ENCODE measurements around the gene LYZL2.
"Not testable (repeated sequence)": the region's sequence is repeated elsewhere in the genome, so short reads cannot be mapped to it uniquely, and the experiment has no call there.

The LYZL2 gene

DNA sequence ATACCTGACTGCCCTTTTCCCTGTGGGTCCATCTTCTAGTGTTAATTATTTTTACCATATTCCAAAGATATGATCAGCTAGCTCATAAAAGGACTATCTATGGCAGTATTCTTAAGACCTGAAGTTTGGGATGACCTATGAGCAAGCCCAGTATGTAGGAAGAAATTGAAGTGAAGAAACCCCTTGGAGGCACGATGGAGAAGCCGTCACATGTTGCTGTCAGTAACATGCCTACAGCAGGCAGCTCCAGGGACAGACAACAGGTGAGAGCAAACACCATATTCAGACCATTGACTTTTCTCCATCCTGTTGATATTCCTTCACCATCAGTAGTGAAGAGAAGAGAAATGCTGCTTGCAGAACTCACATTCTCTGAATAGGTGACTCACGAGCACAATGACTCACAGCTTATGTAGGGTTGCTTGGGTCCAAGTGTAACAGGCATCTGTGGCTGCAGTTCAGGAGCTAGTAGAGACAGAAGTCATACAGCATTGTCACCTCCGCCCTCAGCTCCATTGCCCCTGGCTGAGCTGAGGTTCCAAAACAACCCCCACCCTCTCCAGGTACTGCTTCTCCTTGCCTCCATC lies 8.4 kb upstream of the LYZL2 start:
- DNase-seq, result peak; percentile 18

DNA sequence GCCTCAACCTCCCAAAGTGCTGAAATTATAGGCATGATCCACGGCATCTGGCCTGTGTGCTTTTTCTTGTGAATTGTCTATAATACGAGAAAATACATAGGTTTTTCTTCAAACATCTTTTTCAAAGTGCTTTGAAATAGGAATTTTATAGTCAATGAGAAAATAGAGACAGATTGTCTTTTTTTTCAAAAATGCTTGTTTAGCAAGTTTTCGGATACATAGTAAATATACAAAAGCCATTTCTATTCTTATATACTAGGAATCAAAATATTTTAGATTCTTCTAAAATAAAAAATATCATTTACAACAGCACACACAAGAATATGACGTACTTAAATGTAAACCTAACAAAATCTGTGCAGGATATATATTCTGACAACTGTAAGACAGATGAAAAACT lies 1.6 kb upstream of the LYZL2 start:
- no peak for DNase-seq

DNA sequence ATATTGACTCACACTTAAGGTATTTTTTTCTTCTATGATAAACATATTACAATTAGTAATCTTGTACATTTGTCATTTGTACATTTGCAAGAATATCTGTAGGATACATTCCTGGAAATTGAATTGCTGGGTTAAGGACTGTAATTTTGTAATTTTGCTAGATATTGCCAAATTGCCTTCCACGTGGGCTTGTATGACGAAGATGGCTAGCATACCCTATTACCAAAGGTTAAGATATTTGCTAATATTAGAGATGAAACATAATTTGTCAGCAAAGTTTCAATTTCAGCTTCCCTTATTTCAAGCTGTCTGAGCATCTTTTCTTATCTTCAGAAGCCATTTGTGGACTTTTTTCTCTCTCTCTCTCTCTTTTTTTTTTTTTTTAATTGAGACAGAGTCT lies 1.0 kb upstream of the LYZL2 start:
- DNase-seq, result no peak

DNA sequence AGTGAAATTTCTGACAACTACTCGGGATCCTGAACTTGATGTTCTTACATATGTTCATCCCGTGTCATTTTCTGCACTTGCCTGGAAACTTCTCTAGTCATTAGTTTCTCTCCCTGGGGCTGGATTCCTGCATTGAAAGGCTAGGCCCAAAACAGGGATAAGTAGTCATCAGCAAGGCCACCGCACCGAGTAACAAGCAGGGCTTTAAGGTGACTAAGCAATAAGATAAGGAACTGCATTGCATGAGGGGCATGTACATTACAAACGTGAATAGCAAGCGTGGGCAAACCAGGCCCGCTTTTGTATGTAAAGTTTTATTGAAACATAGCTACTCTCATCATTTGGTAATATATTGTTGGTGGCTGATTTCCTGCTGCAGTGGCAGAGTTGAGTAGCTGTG lies 977 bp downstream of the LYZL2 start:
- DNase-seq, result not testable (repeated sequence)

DNA sequence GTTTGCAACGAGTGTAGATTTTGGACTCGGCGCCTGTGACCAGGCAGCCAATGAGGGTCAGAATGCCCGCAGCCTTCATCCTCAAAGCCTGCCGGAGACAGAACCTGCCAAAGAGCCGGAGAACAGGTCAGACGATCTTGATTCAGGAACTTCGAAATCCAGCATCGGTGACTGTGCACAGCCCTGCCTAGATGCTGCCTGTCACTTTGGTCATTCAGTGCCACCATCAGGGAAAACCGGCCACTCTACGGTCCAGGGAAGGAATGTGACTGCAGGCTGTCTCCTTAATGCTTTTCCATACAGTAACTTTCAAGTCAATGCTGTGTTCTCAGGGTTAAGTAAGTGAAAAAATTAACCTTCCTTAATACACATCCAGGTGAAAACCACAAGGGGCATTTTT lies 2.7 kb downstream of the LYZL2 start:
- DNase-seq, result not testable (repeated sequence)

DNA sequence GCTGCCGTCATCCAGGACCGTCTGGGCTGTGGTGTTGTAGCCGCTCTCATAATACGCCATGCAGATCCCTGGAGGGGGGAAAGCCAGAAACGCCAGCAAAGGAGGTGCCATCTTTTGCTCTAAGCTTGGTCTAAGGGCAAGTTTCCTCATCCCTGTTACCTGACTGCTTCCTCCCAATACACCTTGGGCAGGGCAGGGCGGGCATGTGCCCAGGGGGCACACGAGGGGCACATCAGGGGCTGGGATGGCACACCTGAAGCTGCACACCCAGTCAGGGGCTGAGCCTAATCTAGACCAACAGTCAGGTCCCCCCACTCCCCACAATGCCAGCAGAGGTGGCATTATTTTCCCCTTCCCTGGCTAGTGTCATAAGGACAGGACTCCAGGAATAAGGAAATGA lies 3.4 kb downstream of the LYZL2 start:
- not testable (repeated sequence) for DNase-seq

DNA sequence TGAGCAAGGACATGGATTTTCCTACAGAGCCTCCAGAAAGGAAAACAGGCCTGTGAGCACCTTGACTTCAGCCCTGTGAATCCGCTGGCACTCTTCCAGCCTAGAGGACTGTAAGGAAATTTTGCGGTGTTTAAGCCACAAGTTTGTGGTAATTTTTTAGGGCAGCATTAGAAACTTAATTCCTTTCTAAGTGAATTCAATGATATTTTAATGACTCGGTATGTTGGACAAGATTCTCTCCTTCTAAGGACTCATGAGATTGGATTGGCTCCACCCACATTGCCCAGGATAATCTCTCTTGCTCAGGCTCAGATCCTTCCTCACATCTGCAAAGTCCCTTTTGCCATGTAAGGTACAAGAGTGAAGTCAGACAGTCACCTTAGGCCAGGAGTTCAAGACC lies 4.5 kb downstream of the LYZL2 start:
- no peak for DNase-seq

DNA sequence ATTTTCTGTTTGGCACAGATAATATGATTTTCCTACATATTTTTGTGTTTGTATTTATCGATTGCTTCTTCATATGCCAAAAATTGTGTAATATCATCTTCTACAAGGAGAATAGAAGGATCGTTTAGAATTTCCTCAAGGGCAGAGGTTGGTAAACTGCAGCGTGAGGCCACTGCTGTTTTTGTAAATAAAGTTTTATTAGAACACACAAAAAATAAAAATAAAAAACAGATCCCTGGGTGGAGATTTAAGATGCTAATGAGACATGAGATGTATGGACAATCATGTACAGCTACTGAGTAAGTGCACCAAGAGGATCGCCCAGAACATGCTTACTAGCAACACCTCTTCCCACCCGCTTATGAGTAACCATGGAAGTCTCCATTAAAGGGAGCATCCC lies 9.6 kb downstream of the LYZL2 start:
- no peak for DNase-seq

DNA sequence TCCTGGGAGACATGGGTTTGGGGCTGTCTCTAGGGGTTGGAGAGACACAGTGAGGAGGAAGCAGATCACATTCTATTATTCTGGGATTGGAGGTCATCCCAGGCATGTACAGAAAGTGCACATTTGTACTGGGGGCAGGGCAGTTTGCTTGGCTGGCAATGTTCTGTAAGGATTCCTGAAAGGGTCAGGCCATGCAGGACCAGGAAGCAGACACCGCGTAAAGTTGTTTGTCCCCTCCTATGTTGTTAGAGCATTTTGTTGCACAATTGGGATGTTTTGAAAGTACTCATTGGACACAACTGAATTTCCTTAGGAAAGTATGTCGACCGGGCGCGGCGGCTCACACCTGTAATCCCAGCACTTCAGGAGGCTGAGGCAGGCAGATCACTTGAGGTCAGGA lies 12.5 kb downstream of the LYZL2 start:
- DNase-seq, result no peak

DNA sequence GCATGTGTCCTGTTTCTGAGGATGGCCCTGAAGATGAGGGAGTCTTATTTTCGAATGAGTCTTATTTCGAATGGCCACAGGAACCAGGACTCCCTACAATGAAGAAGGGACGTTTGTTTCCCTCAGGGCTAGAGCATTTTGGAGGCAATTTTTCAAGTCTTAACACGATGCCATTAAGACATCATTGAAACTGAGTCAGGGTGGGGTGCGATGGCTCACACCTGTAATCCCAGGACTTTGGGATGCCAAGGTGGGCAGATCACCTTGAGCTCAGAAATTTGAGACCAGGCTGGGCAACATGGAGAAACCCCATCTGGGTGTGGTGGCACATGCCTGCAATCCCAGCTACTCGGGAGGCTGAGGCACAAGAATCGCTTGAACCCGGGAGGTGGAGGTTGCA lies 18.5 kb downstream of the LYZL2 start:
- not testable (repeated sequence) for DNase-seq

DNA sequence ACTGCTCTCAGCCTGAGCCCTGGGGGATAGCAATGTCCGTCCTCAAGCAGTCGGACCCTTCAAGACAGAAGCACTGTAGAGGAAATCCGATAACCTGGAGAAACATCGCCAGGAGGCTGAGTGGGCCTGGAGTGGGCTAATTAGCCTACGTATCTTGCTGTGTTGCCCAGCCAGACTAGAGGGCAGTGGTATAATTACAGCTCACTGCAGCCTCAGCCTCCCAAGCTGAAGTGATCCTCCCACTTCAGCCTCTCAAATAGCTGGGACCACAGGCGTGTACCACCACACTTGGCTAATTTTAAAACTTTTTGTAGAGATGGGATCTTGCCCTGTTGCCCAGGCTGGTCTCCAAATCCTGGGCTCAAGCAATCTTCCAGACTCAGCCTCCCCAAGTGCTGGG lies 21.7 kb downstream of the LYZL2 start:
- no peak for DNase-seq

DNA sequence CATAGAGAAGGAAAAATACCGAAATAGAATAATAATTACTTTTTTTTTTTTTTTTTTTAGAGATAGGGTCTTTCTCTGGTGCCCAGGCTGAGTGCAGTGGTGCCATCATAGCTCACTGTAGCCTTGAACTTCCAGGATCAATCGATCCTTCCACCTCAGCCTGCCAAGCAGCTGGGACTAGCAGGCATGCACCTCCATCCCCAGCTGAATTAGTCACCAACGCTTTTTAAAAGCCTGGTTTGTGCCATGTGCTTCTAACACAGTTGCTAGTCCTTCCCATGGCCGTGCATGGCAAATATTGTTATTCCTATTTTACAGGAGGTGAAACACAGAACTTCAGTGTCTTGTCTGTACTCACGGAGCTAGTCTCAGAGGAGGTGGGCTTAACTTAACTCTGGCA lies 23.2 kb downstream of the LYZL2 start:
- no peak for DNase-seq

DNA sequence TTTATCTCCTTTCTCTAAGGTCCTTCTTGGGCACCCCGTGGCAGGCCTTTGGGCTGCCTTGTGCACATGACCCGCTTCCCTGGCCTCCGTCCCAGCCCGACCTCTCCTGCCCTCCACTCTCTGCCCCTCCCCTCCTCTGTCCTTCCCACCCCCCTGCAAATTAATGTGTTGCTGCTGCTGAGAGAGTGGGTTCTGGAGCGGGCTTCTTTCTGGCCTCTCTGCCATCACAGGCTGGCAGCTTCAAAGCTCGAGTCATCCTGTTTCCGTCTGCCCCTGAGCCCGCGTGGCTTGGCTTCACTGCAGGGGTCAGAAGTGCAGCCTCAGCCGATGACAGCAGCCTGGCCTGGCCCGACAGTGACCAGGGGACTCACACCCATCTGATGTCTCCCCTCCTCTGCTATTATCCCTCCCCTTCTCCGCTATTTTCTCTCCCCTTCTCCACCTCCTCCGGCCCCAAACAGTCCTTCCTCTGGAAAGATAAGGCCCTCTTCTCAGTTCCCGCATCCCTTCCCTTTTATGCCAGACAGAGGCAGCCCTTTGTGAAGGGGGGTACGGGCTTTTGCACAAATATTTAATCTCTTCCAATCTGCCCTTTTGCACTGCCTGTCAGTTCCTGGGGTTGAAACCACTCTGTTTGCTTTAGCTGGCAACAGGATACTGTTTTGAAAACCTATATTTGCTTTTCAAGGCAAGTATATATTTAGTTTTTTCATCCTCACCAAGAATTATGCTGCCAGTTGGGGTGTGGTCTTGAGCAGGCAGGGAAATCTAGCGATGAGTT lies 24.0 kb downstream of the LYZL2 start:
- not testable (repeated sequence) for DNase-seq

DNA sequence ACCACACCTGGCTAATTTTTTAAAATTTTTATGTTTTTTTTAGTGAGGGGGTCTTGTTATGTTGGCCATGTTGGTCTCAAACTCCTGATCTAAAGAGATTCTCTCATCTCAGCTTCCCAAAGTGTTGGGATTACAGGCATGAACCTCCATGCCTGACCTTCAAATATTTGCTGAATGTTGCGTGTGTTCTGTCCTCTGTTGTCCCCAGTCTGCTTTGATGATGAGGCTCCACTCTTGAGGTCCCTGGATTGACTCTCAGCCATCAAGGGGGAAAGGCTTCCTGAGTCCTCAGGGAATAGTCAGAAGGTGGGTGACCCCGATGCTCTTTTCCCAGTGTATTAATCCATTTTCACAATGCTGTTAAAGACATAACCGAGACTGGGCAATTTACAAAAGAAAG lies 26.0 kb downstream of the LYZL2 start:
- DNase-seq, result no peak

DNA sequence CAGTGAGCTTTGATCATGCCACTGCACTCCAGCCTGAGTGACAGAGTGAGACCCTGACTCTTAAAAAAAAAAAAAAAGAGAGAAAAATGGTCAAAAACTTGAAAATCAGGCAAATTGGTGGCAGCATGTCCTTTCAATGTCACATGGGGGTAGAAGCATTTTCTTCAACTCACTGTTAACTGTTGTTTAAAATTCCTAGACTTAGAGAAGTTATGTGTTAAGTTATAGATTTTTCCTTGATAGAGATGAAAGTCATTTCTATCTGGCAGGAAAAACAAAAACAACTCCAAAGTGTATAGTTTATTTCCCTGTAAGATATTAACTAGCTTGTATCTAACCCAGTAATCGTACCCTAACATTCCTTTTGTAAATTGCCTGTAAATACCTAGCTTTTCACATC lies 26.8 kb downstream of the LYZL2 start:
- no peak for DNase-seq

DNA sequence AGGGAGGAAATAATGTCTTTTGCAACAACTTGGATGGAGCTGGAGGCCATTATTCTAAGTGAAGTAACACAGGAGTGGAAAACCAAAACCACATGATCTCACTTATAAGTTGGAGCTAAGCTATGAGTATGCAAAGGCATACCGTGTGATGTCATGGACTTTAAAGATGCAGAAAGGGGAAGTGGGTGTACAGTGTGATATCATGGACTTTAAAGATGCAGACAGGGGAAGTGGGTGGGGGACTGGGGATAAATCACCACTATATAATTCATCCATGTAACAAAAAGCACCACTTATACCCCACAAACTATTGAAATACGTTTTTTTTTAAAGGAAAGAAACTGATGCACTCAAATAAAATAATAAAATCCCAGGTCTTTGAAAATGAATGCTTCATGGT lies 29.5 kb downstream of the LYZL2 start:
- DNase-seq, result no peak

DNA sequence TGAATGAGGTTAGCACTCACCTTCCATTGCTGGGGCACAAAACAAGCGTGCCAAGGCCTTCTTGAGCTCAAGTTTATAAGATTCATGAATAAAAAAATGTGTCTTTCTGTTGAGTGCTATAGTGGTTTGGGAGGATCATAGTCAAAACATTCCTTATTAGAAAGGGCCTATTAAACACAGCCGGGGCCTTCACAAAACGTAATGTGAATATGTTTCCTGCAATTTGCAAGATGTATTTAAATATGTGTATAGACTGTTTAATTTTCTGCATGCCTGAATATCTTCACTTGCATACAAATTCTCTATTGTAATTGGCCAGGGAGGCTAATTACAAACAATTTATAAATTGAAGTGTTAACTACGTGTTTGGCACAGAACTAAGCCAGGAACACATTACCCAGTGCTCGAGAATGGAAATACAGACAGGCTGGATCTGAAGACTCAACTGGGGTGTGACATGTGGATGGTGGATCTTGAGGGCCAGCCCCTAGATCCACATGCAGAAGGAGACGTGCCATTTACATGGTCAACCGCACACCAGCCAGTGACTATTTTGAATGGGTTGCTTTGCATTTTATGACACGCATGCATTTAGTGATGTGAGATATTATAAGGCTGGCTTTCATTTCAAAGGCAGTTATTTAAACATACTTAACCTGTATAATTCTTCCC lies 31.3 kb downstream of the LYZL2 start:
- no peak for DNase-seq

DNA sequence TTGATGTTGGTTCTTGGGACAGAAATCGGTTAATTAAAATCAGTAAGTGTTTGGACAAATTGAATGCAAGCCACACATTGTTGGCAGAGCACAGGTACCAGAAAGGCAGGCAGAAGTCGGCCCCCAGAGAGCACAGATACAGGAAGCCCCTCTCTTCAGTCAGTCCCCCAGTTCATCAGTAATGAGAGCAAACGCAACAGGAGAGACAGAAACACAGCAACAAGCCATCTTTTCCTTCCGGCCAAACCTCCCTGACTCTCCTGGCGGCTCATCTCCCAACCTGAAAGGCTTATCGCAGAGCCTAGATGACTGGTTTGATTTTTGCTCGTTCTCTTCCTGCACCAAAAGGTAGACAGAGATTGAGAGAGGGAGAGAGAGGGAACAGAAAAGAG lies 32.1 kb downstream of the LYZL2 start:
- DNase-seq, result not testable (repeated sequence)

DNA sequence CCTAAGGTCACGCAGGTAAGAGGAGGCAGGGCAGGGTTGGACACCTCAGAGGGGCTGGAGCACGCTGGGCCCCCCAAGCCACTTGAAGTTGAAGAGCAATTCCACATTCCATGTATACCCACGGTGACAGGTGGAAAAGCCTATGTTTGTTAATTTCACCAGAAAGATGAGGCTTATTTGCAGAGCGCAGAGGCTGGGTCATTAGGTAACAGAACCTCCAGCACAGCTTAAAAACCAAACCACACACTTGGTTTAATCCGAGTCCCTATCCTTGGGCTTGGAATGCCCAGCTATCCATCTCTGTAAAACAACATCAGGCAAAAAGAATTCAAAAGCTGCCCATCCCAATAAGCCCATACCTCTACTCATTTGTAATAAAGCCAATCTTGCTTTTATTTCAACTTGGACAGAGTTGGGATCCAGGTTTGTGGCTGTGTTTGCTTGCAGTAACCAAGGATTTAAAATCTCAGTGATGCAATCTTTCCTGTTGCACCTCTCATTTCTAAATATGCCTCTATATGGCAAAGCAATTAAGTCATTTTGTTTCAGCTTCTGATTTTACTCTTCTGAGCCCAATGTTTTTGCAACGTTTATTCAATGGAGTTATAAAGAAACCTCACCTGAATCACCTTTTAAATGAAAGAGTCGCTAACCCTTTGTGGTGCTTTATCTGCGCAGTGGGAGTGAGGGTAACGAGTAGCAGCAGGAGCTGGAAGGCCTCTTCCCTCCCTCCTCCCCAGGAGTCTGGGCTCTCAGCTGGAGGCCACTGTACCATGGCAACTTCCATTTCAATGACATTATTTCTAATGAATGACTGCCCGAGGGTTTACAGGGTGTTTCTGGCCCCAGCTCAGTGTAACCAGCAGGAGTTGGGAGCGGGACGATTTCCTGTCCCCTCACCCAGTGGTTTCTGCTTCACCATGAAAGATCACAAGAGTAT lies 32.8 kb downstream of the LYZL2 start:
- not testable (repeated sequence) for DNase-seq

DNA sequence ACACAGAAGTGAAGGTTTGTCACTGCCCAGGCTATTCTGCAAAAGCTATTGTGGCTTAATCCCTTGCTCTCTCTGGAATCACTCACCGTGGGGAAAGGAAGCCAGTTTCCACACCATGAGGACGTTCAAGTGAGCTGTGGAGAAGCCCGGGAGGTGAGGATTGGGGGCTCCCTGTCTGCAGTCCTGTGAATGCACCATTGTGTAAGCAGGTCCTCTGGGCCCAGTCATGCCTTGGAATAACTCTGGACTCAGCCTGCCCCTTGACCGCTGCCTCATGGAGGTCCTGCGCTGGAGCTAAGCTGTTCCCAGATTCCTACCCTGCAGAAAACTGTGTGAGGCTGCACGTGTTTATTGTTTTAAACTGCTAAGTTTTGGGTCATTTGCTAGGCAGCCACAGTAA lies 33.5 kb downstream of the LYZL2 start:
- no peak for DNase-seq

DNA sequence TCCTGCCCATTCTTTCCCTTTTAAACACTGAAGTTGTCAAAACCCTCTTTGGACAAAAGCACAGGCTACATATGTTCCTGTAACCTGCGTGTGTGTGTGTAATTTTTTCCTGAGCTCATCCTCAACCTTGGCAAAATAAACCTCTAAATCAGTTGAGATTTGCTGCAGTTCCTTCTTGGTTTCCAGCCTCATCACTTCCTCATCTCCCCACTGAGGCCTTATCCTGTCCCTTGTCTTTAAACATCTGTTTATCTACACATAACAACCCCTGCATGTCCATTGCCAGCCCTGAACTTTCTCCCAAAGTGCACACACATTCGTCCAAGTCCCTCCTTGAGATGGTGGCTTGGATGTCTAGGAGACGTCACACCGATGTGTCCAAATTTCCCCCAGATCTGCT lies 35.5 kb downstream of the LYZL2 start:
- no peak for DNase-seq

DNA sequence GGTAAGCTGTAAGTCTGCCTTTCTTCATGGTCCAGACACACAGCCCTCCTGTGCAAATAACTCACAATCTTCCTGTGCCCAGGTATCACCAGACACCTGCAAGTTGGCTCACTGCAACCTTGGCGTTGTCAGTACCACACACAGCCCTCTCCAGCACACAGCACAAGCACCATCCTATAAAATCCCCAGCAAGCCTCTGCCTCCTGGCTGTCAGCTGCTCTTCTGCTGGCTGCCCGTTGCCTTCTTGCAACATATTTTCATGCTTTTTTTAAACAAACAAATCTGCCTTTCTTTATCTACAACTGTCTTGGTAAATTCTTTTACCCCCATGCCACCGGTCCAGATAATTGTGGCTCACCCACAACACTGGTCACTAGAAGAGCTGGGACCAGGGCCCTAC lies 36.8 kb downstream of the LYZL2 start:
- DNase-seq, result not testable (repeated sequence)

DNA sequence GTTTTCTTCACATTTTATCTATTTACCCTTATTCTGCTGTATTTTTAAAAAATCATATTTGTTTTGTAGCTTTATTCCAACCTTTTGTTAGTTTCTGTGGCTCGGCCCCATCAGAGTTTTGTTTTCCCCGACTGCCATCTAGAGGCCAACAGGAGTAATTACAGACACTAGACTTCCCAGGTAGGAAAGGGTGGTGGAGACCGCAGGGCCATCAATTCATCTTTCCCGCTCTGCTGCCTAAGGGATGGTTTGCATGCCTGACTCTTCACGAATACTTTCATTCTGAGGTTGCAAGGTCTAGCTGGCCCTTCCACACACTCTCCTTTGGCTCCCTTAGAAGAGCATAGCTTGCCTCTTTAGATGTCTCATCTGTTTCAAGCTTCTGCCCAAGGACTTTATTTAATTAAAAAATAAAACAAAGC lies 38.3 kb downstream of the LYZL2 start:
- peak; percentile 15 for DNase-seq
